ENCODE results near the gene NKX2-1.
"Not testable (repeated sequence)": the region's sequence is repeated elsewhere in the genome, so short reads cannot be mapped to it uniquely, and the experiment has no call there.

The NKX2-1 gene

DNA sequence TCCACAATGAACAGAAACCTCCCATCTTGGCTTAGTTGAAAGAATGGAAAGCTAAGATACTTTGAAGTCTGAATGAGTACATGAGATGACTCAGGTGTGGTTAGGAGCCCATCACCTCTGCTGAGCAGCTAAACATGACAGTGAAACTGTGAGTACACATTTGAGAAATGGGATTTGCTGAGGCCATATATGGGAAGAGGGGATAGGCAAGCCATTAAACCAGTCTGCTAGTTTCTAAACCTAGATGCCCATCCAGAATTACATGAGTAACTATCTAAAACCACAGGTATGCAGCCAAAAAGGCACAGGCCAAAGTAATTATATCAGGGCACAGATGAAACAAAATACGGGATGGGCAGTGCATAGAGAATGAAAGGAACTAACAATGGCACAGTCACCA, 41.2 kb downstream of the NKX2-1 start:
- Histone ChIP-seq H2AFZ (ENCODE audit: low read depth, low read length, severe bottlenecking) (no peak overlapping the region), H3K9ac (ENCODE audit: low read length) (no peak overlapping the region), H3K9me3 (ENCODE audit: insufficient read depth, low read length) (no peaks in the 10 kb centered on the region), H3K4me2 (ENCODE audit: low read depth, low read length, poor library complexity, severe bottlenecking) (no peak overlapping the region), H3K36me3 (ENCODE audit: low read length) (no peaks in the 10 kb centered on the region), H3K4me3 (ENCODE audit: insufficient read depth, low read length, poor library complexity, severe bottlenecking) (no peak overlapping the region), H3K79me2 (ENCODE audit: insufficient read depth, low read length) (no peaks in the 10 kb centered on the region), H3K9me2 (replicated peaks; ENCODE audit: insufficient read depth, low read length) (no peaks in the 10 kb centered on the region), H3K27ac (ENCODE audit: low read depth, low read length) (no peak overlapping the region), H3K27me3 (ENCODE audit: low read length) (no peaks in the 10 kb centered on the region), H3F3A (ENCODE audit: insufficient read depth) (no peaks in the 10 kb centered on the region), H4K20me1 (ENCODE audit: low read depth, low read length) (no peaks in the 10 kb centered on the region)
- TF ChIP-seq, protein P1, sequence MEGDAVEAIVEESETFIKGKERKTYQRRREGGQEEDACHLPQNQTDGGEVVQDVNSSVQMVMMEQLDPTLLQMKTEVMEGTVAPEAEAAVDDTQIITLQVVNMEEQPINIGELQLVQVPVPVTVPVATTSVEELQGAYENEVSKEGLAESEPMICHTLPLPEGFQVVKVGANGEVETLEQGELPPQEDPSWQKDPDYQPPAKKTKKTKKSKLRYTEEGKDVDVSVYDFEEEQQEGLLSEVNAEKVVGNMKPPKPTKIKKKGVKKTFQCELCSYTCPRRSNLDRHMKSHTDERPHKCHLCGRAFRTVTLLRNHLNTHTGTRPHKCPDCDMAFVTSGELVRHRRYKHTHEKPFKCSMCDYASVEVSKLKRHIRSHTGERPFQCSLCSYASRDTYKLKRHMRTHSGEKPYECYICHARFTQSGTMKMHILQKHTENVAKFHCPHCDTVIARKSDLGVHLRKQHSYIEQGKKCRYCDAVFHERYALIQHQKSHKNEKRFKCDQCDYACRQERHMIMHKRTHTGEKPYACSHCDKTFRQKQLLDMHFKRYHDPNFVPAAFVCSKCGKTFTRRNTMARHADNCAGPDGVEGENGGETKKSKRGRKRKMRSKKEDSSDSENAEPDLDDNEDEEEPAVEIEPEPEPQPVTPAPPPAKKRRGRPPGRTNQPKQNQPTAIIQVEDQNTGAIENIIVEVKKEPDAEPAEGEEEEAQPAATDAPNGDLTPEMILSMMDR (IDR thresholded peaks at IDR 0.05; ENCODE audit: insufficient read depth, low read length, poor library complexity, severe bottlenecking), result no peak
- no peak for TF ChIP-seq EZH2phosphoT487 (conservative IDR thresholded peaks at IDR 0.05; ENCODE audit: low read length)

GRCh38 chr14:36477266-36477665, 42.8 kb downstream of the NKX2-1 start:
- Histone ChIP-seq H3K27ac (ENCODE audit: low read depth, low read length) (no peak overlapping the region), H3K9ac (ENCODE audit: low read length) (no peak overlapping the region), H3F3A (ENCODE audit: insufficient read depth) (no peaks in the 10 kb centered on the region), H3K36me3 (ENCODE audit: low read length) (no peaks in the 10 kb centered on the region), H4K20me1 (ENCODE audit: low read depth, low read length) (no peaks in the 10 kb centered on the region), H3K4me3 (ENCODE audit: insufficient read depth, low read length, poor library complexity, severe bottlenecking) (no peak overlapping the region), H3K4me2 (ENCODE audit: low read depth, low read length, poor library complexity, severe bottlenecking) (no peak overlapping the region), H3K27me3 (ENCODE audit: low read length) (no peaks in the 10 kb centered on the region), H3K79me2 (ENCODE audit: insufficient read depth, low read length) (no peaks in the 10 kb centered on the region), H2AFZ (ENCODE audit: low read depth, low read length, severe bottlenecking) (no peak overlapping the region), H3K9me2 (replicated peaks; ENCODE audit: insufficient read depth, low read length) (no peaks in the 10 kb centered on the region), H3K9me3 (ENCODE audit: insufficient read depth, low read length) (no peaks in the 10 kb centered on the region)
- no peak for TF ChIP-seq EZH2phosphoT487 (conservative IDR thresholded peaks at IDR 0.05; ENCODE audit: low read length)
- TF ChIP-seq, protein P1 (IDR thresholded peaks at IDR 0.05; ENCODE audit: insufficient read depth, low read length, poor library complexity, severe bottlenecking), result no peak

GRCh38 chr14:36476061-36476460, 44.0 kb downstream of the NKX2-1 start:
- H4K20me1 ChIP-seq (ENCODE audit: low read depth, low read length); H3K9ac ChIP-seq (ENCODE audit: low read length); H3K4me3 ChIP-seq (ENCODE audit: insufficient read depth, low read length, poor library complexity, severe bottlenecking); H3K36me3 ChIP-seq (ENCODE audit: low read length); H3K9me3 ChIP-seq (ENCODE audit: insufficient read depth, low read length); H3K27ac ChIP-seq (ENCODE audit: low read depth, low read length); H3K79me2 ChIP-seq (ENCODE audit: insufficient read depth, low read length); H3K9me2 ChIP-seq (replicated peaks; ENCODE audit: insufficient read depth, low read length); H2AFZ ChIP-seq (ENCODE audit: low read depth, low read length, severe bottlenecking); H3K27me3 ChIP-seq (ENCODE audit: low read length); H3K4me2 ChIP-seq (ENCODE audit: low read depth, low read length, poor library complexity, severe bottlenecking); H3F3A ChIP-seq (ENCODE audit: insufficient read depth): not testable (repeated sequence)

DNA sequence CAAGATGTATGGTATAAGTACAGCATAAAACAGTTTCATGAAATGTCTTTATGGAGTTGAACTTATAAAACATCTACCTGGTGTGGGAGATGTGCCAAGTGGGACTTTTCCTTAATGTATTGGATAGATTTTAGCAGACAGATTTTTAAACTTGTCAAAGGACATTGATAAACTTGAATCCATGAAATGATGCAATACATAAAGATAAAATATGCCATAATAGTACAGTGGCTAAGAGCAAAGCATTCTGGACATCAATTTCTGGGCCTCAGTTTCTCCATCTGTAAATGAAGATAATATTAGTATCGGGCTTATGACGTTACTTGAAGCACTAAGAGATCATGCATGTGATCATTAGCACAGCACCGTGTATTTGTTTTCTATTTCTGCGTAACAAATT, 45.4 kb downstream of the NKX2-1 start:
- TF ChIP-seq, protein P1 (IDR thresholded peaks at IDR 0.05; ENCODE audit: insufficient read depth, low read length, poor library complexity, severe bottlenecking), result no peak
- TF ChIP-seq EZH2phosphoT487 (conservative IDR thresholded peaks at IDR 0.05; ENCODE audit: low read length), result no peak
- no peak overlapping the region for H3K27ac ChIP-seq (ENCODE audit: low read depth, low read length)
- no peaks in the 10 kb centered on the region for H3K9me2 ChIP-seq (replicated peaks; ENCODE audit: insufficient read depth, low read length)

More for the DNA sequence above, 45.4 kb downstream of the NKX2-1 start:
- Histone ChIP-seq H3K9me3 (ENCODE audit: insufficient read depth, low read length) (no peaks in the 10 kb centered on the region), H3K36me3 (ENCODE audit: low read length) (no peaks in the 10 kb centered on the region), H3K79me2 (ENCODE audit: insufficient read depth, low read length) (no peaks in the 10 kb centered on the region), H3F3A (ENCODE audit: insufficient read depth) (no peaks in the 10 kb centered on the region), H2AFZ (ENCODE audit: low read depth, low read length, severe bottlenecking) (no peak overlapping the region), H3K9ac (ENCODE audit: low read length) (no peak overlapping the region), H3K4me3 (ENCODE audit: insufficient read depth, low read length, poor library complexity, severe bottlenecking) (no peak overlapping the region), H4K20me1 (ENCODE audit: low read depth, low read length) (no peaks in the 10 kb centered on the region), H3K27me3 (ENCODE audit: low read length) (no peaks in the 10 kb centered on the region), H3K4me2 (ENCODE audit: low read depth, low read length, poor library complexity, severe bottlenecking) (no peak overlapping the region)
